ENCODE data around the gene BCO2.

The BCO2 gene

DNA sequence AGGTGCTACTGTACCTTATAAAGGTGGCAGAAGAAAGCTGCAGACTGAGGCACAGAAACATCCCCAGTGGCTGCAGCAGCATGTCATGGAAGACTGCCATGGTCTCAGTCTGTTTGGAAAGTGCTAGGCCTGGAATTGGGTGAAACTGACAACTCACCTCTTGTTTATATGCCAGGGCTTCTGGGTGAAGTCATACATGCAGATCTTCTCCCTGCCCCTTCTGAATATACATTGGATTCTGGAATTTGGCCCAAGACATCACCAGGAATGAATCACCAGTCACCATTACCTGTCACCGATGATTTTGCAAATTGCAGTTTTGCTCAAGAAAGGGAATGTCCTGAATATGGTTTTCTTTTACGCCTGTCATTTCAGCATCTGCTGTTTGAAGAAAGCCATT lies 85.2 kb downstream of the BCO2 start, which contains the start of gene PLET1:
TSS of gene PLET1 (minus strand) at position 371 of the 400 bp plus-strand sequence. CDS start at position 100, 271 bp downstream.
- H3K9me3 ChIP-seq (ENCODE audit: insufficient read depth, low read depth, low read length) = no peaks in the 10 kb centered on the region
- no peak within 1 kb of the TSS for H3K9ac ChIP-seq (ENCODE audit: low read length)
- H3K79me1 ChIP-seq (ENCODE audit: low read length) = peaks cover 4% of the 10 kb centered on the region
- no peak within 1 kb of the TSS for H2AK5ac ChIP-seq (ENCODE audit: low read length)
- H4K12ac ChIP-seq (ENCODE audit: low read depth, low read length) = no peak within 1 kb of the TSS
- no peak for DNase-seq
- no peak within 1 kb of the TSS for H3K4me3 ChIP-seq (ENCODE audit: low read depth, low read length)
- H3K4me2 ChIP-seq (ENCODE audit: low read length) = no peak within 1 kb of the TSS
- no peak within 1 kb of the TSS for H2BK12ac ChIP-seq (ENCODE audit: low read length)
- no CpG with 5 or more reads among the region's 2 CpGs for WGBS (ENCODE audit: extremely low coverage, insufficient coverage, insufficient read length)
- peaks cover 7 to 12% of the 10 kb centered on the region in 2 experiments for H3K4me1 ChIP-seq (ENCODE audit: control insufficient read depth in 1 of 2, insufficient read depth in 2 of 2, low read length in 2 of 2)
- H3K18ac ChIP-seq (ENCODE audit: low read length) = no peak within 1 kb of the TSS
- no peak within 1 kb of the TSS for H2AFZ ChIP-seq (ENCODE audit: insufficient read depth, low read length, poor library complexity)
- H2BK120ac ChIP-seq (ENCODE audit: insufficient read depth, low read length, poor library complexity) = no peak within 1 kb of the TSS
- H3K23ac ChIP-seq (ENCODE audit: low read length) = no peak within 1 kb of the TSS
- no peak within 1 kb of the TSS for H3K14ac ChIP-seq (ENCODE audit: low read length)
- H4K8ac ChIP-seq (ENCODE audit: low read depth, low read length) = no peak within 1 kb of the TSS
- no peak within 1 kb of the TSS for H2BK5ac ChIP-seq (ENCODE audit: low read depth, low read length, poor library complexity)
- H3K27me3 ChIP-seq (ENCODE audit: insufficient read depth, low read length) = no peaks in the 10 kb centered on the region
- H3K36me3 ChIP-seq (ENCODE audit: control insufficient read depth in 1 of 2, insufficient read depth in 2 of 2, low read length in 2 of 2) = no peaks in the 10 kb centered on the region
- H3K79me2 ChIP-seq (ENCODE audit: control insufficient read depth, insufficient read depth, low read length, poor library complexity) = no peaks in the 10 kb centered on the region
- H3K4ac ChIP-seq (ENCODE audit: low read depth, low read length) = no peak within 1 kb of the TSS
- H4K91ac ChIP-seq (ENCODE audit: low read depth, low read length) = no peak within 1 kb of the TSS
- no peak within 1 kb of the TSS for H3K27ac ChIP-seq (ENCODE audit: low read depth, low read length)

DNA sequence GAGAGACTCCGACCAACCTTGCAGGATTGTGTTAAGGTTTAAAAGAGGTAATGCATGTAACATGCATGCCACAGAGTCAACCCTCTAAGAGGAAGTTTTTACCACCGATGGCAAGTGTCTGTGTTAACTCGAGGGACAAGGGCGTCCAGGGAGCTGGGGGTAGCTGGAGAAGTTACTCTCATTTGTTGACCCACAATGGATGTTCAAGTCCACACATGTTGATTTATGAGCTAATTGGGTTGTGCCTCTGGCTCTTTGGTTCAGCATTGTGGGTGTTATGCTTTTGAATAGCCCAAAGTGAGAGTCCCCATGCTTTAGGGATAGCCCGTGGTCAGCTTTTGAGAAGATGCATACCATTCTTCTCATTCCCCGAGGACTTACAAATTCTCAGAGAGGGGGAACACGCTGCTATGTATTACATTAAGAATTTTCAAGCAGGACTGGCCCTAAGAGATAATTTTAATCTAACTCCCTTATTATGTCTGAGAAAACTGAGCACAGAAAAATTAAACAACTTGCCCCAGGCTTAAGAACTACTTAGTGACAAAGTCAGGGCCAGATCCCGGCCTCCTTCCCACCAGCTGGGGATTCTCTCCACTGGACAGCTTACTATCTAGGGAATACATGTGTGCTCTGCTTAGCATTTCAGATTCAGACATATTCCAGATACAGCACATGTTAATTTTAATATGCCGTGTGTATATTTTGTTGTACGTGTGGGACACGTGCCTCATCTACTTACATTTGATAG lies 90.5 kb downstream of the BCO2 start:
- Histone ChIP-seq H3K18ac (ENCODE audit: low read length) (no peak overlapping the region), H3K79me1 (ENCODE audit: low read length) (peaks cover 25% of the 10 kb centered on the region), H3K27me3 (ENCODE audit: insufficient read depth, low read length) (no peaks in the 10 kb centered on the region), H2AFZ (ENCODE audit: insufficient read depth, low read length, poor library complexity) (no peak overlapping the region), H3K4me1 (ENCODE audit: control insufficient read depth in 1 of 2, insufficient read depth in 2 of 2, low read length in 2 of 2) (peaks cover 13 to 26% of the 10 kb centered on the region in 2 experiments), H3K4me2 (ENCODE audit: low read length) (no peak overlapping the region), H4K8ac (ENCODE audit: low read depth, low read length) (peak overlapping the region; percentile 60), H4K12ac (ENCODE audit: low read depth, low read length) (peak overlapping the region; percentile 18), H3K36me3 (ENCODE audit: control insufficient read depth in 1 of 2, insufficient read depth in 2 of 2, low read length in 2 of 2) (no peaks in the 10 kb centered on the region), H3K9me3 (ENCODE audit: insufficient read depth, low read depth, low read length) (no peaks in the 10 kb centered on the region), H2BK120ac (ENCODE audit: insufficient read depth, low read length, poor library complexity) (peak overlapping the region; percentile 80), H3K27ac (ENCODE audit: low read depth, low read length) (peak overlapping the region; percentile 75), H3K4ac (ENCODE audit: low read depth, low read length) (peak overlapping the region; percentile 33), H3K14ac (ENCODE audit: low read length) (peak overlapping the region; percentile 57), H3K4me3 (ENCODE audit: low read depth, low read length) (no peak overlapping the region), H3K23ac (ENCODE audit: low read length) (no peak overlapping the region), H4K91ac (ENCODE audit: low read depth, low read length) (peak overlapping the region; percentile 94), H3K79me2 (ENCODE audit: control insufficient read depth, insufficient read depth, low read length, poor library complexity) (no peaks in the 10 kb centered on the region), H2BK12ac (ENCODE audit: low read length) (peak overlapping the region; percentile 85), H2AK5ac (ENCODE audit: low read length) (peak overlapping the region; percentile 74), H3K9ac (ENCODE audit: low read length) (no peak overlapping the region), H2BK5ac (ENCODE audit: low read depth, low read length, poor library complexity) (peak overlapping the region; percentile 88)
- no CpG with 5 or more reads among the region's 11 CpGs for WGBS (ENCODE audit: extremely low coverage, insufficient coverage, insufficient read length)
- DNase-seq = no peak

DNA sequence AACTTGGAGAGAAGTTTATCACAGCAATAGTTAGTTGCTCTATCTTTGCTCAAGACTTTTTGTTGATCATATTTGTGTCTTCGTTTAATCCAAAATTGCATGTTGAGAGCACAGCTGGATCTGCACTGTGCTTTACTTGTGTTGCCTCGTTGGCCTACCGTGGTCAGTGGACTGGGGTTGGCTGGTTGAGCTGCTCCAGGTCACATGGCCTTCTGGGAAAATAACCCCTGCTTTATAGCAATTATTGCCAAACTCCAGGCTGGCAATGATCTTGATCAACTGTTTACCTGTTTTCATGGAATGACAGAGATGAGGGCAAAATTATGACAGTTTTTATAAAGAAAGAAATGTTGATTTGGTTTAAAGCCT lies 91.1 kb downstream of the BCO2 start:
- no peak overlapping the region for H3K23ac ChIP-seq (ENCODE audit: low read length)
- H3K14ac ChIP-seq (ENCODE audit: low read length) = peak overlapping the region; percentile 92
- H3K27me3 ChIP-seq (ENCODE audit: insufficient read depth, low read length) = no peaks in the 10 kb centered on the region
- no peak overlapping the region for H3K4me2 ChIP-seq (ENCODE audit: low read length)
- peak overlapping the region; percentile 94 for H4K91ac ChIP-seq (ENCODE audit: low read depth, low read length)
- H4K12ac ChIP-seq (ENCODE audit: low read depth, low read length) = peak overlapping the region; percentile 64
- H2BK12ac ChIP-seq (ENCODE audit: low read length) = peak overlapping the region; percentile 96
- H3K4ac ChIP-seq (ENCODE audit: low read depth, low read length) = peak overlapping the region; percentile 52
- peak overlapping the region; percentile 93 for H2BK5ac ChIP-seq (ENCODE audit: low read depth, low read length, poor library complexity)
- H3K79me1 ChIP-seq (ENCODE audit: low read length) = peaks cover 30% of the 10 kb centered on the region
- H3K36me3 ChIP-seq (ENCODE audit: control insufficient read depth in 1 of 2, insufficient read depth in 2 of 2, low read length in 2 of 2) = no peaks in the 10 kb centered on the region
- H3K18ac ChIP-seq (ENCODE audit: low read length) = no peak overlapping the region
- no peaks in the 10 kb centered on the region for H3K9me3 ChIP-seq (ENCODE audit: insufficient read depth, low read depth, low read length)
- no peaks in the 10 kb centered on the region for H3K79me2 ChIP-seq (ENCODE audit: control insufficient read depth, insufficient read depth, low read length, poor library complexity)
- H2BK120ac ChIP-seq (ENCODE audit: insufficient read depth, low read length, poor library complexity) = peak overlapping the region; percentile 97
- H3K27ac ChIP-seq (ENCODE audit: low read depth, low read length) = peak overlapping the region; percentile 75
- H2AFZ ChIP-seq (ENCODE audit: insufficient read depth, low read length, poor library complexity) = no peak overlapping the region
- H2AK5ac ChIP-seq (ENCODE audit: low read length) = peak overlapping the region; percentile 88
- H3K9ac ChIP-seq (ENCODE audit: low read length) = no peak overlapping the region
- H3K4me3 ChIP-seq (ENCODE audit: low read depth, low read length) = no peak overlapping the region
- peak overlapping the region; percentile 43 for H4K8ac ChIP-seq (ENCODE audit: low read depth, low read length)
- no peak for DNase-seq
- H3K4me1 ChIP-seq (ENCODE audit: control insufficient read depth in 1 of 2, insufficient read depth in 2 of 2, low read length in 2 of 2) = peaks cover 19 to 32% of the 10 kb centered on the region in 2 experiments
- no CpG with 5 or more reads among the region's 3 CpGs for WGBS (ENCODE audit: extremely low coverage, insufficient coverage, insufficient read length)

DNA sequence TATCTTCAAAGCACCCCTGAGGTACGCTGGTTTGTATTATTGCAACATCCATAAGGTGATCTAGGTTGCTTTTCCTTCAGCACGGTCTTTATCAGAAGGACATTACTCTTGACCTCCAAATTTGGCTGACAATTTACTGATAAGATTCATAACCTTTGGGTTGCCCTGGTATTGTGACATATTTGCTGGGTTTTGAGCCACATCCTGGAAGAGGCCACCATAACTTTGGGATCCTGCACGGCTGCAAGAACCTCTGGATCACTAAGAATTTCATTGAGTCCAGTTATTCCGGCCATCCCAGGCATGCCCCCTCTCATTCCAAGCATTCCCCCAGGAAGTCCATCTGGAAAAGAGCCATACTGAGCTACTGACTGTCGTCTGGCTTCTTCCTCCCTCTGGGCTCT lies 91.9 kb downstream of the BCO2 start:
- Histone ChIP-seq H2AK5ac (ENCODE audit: low read length) (no peak overlapping the region), H4K8ac (ENCODE audit: low read depth, low read length) (no peak overlapping the region), H2BK12ac (ENCODE audit: low read length) (no peak overlapping the region), H4K91ac (ENCODE audit: low read depth, low read length) (peak overlapping the region; percentile 55), H3K36me3 (ENCODE audit: control insufficient read depth in 1 of 2, insufficient read depth in 2 of 2, low read length in 2 of 2) (no peaks in the 10 kb centered on the region), H4K12ac (ENCODE audit: low read depth, low read length) (no peak overlapping the region), H2BK120ac (ENCODE audit: insufficient read depth, low read length, poor library complexity) (no peak overlapping the region), H3K4ac (ENCODE audit: low read depth, low read length) (no peak overlapping the region), H3K4me1 (ENCODE audit: control insufficient read depth in 1 of 2, insufficient read depth in 2 of 2, low read length in 2 of 2) (peaks cover 19 to 34% of the 10 kb centered on the region in 2 experiments), H3K9me3 (ENCODE audit: insufficient read depth, low read depth, low read length) (no peaks in the 10 kb centered on the region), H3K14ac (ENCODE audit: low read length) (no peak overlapping the region), H3K9ac (ENCODE audit: low read length) (no peak overlapping the region), H3K27me3 (ENCODE audit: insufficient read depth, low read length) (no peaks in the 10 kb centered on the region), H3K79me1 (ENCODE audit: low read length) (peaks cover 32% of the 10 kb centered on the region), H2AFZ (ENCODE audit: insufficient read depth, low read length, poor library complexity) (no peak overlapping the region), H3K23ac (ENCODE audit: low read length) (no peak overlapping the region), H3K27ac (ENCODE audit: low read depth, low read length) (peak overlapping the region; percentile 51), H3K4me2 (ENCODE audit: low read length) (no peak overlapping the region), H3K79me2 (ENCODE audit: control insufficient read depth, insufficient read depth, low read length, poor library complexity) (no peaks in the 10 kb centered on the region), H3K18ac (ENCODE audit: low read length) (no peak overlapping the region), H2BK5ac (ENCODE audit: low read depth, low read length, poor library complexity) (no peak overlapping the region), H3K4me3 (ENCODE audit: low read depth, low read length) (no peak overlapping the region)
- no CpG with 5 or more reads among the region's 5 CpGs for WGBS (ENCODE audit: extremely low coverage, insufficient coverage, insufficient read length)
- DNase-seq = peak; percentile 79 to 92
